Transverse colon (tissue), 3 donors: ENCODE results near the gene REX1BD.

ENCODE experiments used
- EP300 ChIP-seq: sonication (generic); formaldehyde crosslinking; IDR thresholded peaks from one replicate; pipeline ENCODE4 v1.6.1; 2017; ENCODE audit warnings: antibody characterized with exemption, low read depth
- POLR2A ChIP-seq: fragments of 450-650 bp; IDR thresholded peaks from one replicate; pipeline ENCODE4 v1.6.1; 2016; ENCODE audit warnings: antibody characterized with exemption, mild to moderate bottlenecking, moderate library complexity
- TF ChIP-seq, protein P1 (sequence below), 5 experiments: fragments of 200-600 bp in 3 of 5; fragments of 450-650 bp in 2 of 5; sonication (generic) in 3 of 5; IDR thresholded peaks; 1 replicate in 2 of 5; 2 replicates in 3 of 5; pipeline ENCODE4 v1.5.1; 2016 to 2017; ENCODE audit warnings: antibody characterized with exemption in 5 of 5, inconsistent platforms in 3 of 5, mild to moderate bottlenecking in 2 of 5, moderate library complexity in 1 of 5

DNA sequence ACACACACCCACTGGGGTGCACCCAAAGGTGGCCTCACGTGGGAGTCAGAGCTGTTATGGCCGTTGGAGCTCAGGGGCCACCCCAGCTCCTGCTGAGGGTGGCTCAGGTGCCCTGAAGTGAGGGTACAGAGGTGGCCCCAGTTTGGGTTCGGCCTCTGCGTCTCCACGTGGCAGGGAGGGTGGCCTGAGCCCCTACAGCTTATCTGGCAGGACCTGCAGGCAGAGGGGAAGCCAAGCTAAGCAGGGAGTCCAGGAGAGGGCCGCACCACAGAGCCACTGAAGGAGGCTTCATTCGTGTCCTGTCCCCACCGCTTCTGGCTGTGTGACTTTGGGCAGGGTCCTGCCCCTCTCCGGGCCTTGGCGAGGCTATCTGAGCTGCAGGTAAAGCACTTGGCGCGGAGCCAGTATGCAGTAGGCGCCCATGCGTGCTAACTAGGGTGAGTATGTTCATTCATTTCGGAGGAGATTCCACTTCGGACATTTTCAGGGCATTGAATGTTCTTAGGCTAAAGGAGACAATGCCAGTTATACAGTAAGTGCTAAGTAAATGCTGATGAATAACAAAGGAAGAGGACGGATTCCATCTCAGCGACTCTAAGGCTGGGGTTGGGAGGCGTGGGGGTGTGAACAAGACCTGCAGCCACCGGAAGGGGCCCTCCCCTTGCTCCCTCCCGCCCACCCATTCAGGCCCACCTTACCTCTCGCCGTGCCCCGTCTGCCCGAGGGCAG lies 4.9 kb downstream of the REX1BD start:
- TF ChIP-seq POLR2A (no peak), EP300 (no peak)
- TF ChIP-seq, protein P1, sequence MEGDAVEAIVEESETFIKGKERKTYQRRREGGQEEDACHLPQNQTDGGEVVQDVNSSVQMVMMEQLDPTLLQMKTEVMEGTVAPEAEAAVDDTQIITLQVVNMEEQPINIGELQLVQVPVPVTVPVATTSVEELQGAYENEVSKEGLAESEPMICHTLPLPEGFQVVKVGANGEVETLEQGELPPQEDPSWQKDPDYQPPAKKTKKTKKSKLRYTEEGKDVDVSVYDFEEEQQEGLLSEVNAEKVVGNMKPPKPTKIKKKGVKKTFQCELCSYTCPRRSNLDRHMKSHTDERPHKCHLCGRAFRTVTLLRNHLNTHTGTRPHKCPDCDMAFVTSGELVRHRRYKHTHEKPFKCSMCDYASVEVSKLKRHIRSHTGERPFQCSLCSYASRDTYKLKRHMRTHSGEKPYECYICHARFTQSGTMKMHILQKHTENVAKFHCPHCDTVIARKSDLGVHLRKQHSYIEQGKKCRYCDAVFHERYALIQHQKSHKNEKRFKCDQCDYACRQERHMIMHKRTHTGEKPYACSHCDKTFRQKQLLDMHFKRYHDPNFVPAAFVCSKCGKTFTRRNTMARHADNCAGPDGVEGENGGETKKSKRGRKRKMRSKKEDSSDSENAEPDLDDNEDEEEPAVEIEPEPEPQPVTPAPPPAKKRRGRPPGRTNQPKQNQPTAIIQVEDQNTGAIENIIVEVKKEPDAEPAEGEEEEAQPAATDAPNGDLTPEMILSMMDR (IDR thresholded peaks at IDR 0.05), result no peak
